GM18909 (cell line): ENCODE measurements around the gene SLC44A5.
A peak's percentile ranks its signal among the peaks of the same experiment; 100 is the strongest.
"Not testable (repeated sequence)": the region's sequence is repeated elsewhere in the genome, so short reads cannot be mapped to it uniquely, and the experiment has no call there.

Source experiments
- ATAC-seq: cut with Tn5 transposase; IDR thresholded peaks from one replicate; pipeline ENCODE4 v1.9.1; 2021; ENCODE audit warnings: mild to moderate bottlenecking; ENCODE audit not compliant: unreplicated experiment, poor library complexity

SLC44A5 gene

GRCh38 chr1:75611014-75611413, at the start of gene SLC44A5:
Gene SLC44A5, minus strand, starts transcription at chr1:75611114. Its CDS starts 69,667 bp downstream, at chr1:75541447.
- no peak for ATAC-seq

- ATAC-seq: no peak
Observed at GRCh38 chr1:75655931-75656330, 45.0 kb upstream of the SLC44A5 start.

- not testable (repeated sequence) for ATAC-seq
Observed at GRCh38 chr1:75647183-75647582, 36.3 kb upstream of the SLC44A5 start.

GRCh38 chr1:75645153-75645552, 34.2 kb upstream of the SLC44A5 start:
- not testable (repeated sequence) for ATAC-seq

- no peak for ATAC-seq
Observed at GRCh38 chr1:75643460-75643859, 32.5 kb upstream of the SLC44A5 start.

GRCh38 chr1:75641325-75641724, 30.4 kb upstream of the SLC44A5 start:
- no peak for ATAC-seq

GRCh38 chr1:75640137-75640536, 29.2 kb upstream of the SLC44A5 start:
- ATAC-seq: no peak

- peak; percentile 93 for ATAC-seq
Observed at GRCh38 chr1:75632350-75632949, 21.5 kb upstream of the SLC44A5 start.

- ATAC-seq: no peak
Observed at GRCh38 chr1:75630998-75631397, 20.1 kb upstream of the SLC44A5 start.

GRCh38 chr1:75630004-75630594, 19.2 kb upstream of the SLC44A5 start:
- ATAC-seq: no peak

- ATAC-seq: no peak
Observed at GRCh38 chr1:75625795-75626194, 14.9 kb upstream of the SLC44A5 start.

GRCh38 chr1:75618382-75618781, 7.5 kb upstream of the SLC44A5 start:
- no peak for ATAC-seq

GRCh38 chr1:75616436-75617433, 5.8 kb upstream of the SLC44A5 start:
- ATAC-seq: no peak

GRCh38 chr1:75615613-75616435, 4.9 kb upstream of the SLC44A5 start:
- ATAC-seq: peak; percentile 64

GRCh38 chr1:75614399-75614756, 3.5 kb upstream of the SLC44A5 start:
- peak; percentile 22 for ATAC-seq

GRCh38 chr1:75613916-75614315, 3.0 kb upstream of the SLC44A5 start:
- no peak for ATAC-seq

- ATAC-seq: no peak
Observed at GRCh38 chr1:75612976-75613375, 2.1 kb upstream of the SLC44A5 start.

- no peak for ATAC-seq
Observed at GRCh38 chr1:75602486-75602885, 8.4 kb downstream of the SLC44A5 start.

GRCh38 chr1:75600781-75601180, 10.1 kb downstream of the SLC44A5 start:
- ATAC-seq: no peak

- ATAC-seq: no peak
Observed at GRCh38 chr1:75594327-75594726, 16.6 kb downstream of the SLC44A5 start.
